BE2C (cell line): ENCODE results near the gene PRKAG1.
A peak's percentile ranks its signal among the peaks of the same experiment; 100 is the strongest.

Source experiments
- DNase-seq: peaks from one replicate; pipeline ENCODE4 v3.0.0-alpha.2; 2020
- H3K27me3 ChIP-seq: fragments of 250-450 bp; sonication (Bioruptor Pico); 2 replicates; pipeline ENCODE4 v1.5.1; 2020; ENCODE audit warnings: mild to moderate bottlenecking
- H3K36me3 ChIP-seq: fragments of 250-450 bp; sonication (Bioruptor Pico); 2 replicates; pipeline ENCODE4 v1.5.1; 2020; ENCODE audit warnings: mild to moderate bottlenecking
- H3K4me1 ChIP-seq: fragments of 250-450 bp; sonication (Bioruptor Pico); 2 replicates; pipeline ENCODE4 v1.5.1; 2020
- H3K4me3 ChIP-seq: 2 replicates; pipeline ENCODE4 v1.5.1; 2011; ENCODE audit warnings: low read depth, low read length
- H3K9me3 ChIP-seq: fragments of 250-450 bp; sonication (Bioruptor Pico); 2 replicates; pipeline ENCODE4 v1.5.1; 2020
- TF ChIP-seq, protein P1 (sequence below): IDR thresholded peaks from 2 replicates; pipeline ENCODE4 v1.5.1; 2012; ENCODE audit warnings: mild to moderate bottlenecking, low read depth, low read length

Gene PRKAG1

DNA sequence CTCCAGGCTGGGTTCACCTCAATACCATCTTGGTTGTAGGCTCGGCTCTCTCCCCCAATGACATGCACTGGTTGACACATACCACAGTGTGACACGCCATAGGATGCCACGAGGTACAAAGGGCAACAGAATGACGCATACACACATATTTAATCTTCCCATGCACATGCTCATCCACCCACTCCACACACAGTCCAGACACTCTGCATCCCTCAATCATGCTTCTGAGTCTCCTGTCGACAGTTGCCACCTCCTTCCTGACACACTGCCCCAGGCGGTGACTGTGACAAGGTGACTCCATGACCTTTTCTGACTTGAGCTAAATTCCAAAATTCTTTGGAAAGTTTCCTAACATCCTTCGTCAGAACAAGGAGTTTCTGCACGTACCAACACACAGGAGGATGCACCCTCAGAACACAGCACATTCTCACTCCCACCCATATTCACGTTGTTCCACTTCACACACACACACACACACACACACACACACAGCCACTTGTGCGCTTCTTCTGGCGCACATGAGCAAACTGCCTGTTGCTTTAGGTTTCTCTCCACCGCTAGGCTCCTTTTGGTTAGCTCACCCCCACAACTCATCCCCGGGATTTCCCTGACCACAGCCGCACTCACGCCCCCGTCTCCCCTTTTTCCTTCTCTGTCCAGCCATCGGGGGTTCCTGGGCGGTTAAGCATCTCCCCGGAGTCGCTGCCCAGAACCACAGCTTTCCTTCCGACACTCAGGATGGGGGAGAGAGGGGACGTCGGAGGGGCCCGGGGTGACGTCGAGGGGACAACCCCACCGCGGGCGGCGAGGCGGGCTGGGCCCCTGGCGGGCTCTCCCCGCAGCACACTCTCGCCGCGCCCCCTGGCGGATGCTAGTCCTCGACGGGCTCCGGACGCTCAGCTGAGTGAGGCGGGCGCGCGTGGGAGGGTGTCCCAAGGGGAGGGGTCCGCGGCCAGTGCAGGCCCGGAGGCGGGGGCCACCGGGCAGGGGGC is 41.0 kb downstream of the PRKAG1 start:
- H3K4me3 ChIP-seq = no peak overlapping the region
- H3K9me3 ChIP-seq = no peaks in the 10 kb centered on the region
- H3K4me1 ChIP-seq = peaks cover 2% of the 10 kb centered on the region; the same call in 1 of the 2 replicates
- peak; percentile 83 for DNase-seq
- peaks cover 79% of the 10 kb centered on the region for H3K27me3 ChIP-seq
- TF ChIP-seq, protein P1, sequence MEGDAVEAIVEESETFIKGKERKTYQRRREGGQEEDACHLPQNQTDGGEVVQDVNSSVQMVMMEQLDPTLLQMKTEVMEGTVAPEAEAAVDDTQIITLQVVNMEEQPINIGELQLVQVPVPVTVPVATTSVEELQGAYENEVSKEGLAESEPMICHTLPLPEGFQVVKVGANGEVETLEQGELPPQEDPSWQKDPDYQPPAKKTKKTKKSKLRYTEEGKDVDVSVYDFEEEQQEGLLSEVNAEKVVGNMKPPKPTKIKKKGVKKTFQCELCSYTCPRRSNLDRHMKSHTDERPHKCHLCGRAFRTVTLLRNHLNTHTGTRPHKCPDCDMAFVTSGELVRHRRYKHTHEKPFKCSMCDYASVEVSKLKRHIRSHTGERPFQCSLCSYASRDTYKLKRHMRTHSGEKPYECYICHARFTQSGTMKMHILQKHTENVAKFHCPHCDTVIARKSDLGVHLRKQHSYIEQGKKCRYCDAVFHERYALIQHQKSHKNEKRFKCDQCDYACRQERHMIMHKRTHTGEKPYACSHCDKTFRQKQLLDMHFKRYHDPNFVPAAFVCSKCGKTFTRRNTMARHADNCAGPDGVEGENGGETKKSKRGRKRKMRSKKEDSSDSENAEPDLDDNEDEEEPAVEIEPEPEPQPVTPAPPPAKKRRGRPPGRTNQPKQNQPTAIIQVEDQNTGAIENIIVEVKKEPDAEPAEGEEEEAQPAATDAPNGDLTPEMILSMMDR = peak; percentile 69
- H3K36me3 ChIP-seq = no peaks in the 10 kb centered on the region

DNA sequence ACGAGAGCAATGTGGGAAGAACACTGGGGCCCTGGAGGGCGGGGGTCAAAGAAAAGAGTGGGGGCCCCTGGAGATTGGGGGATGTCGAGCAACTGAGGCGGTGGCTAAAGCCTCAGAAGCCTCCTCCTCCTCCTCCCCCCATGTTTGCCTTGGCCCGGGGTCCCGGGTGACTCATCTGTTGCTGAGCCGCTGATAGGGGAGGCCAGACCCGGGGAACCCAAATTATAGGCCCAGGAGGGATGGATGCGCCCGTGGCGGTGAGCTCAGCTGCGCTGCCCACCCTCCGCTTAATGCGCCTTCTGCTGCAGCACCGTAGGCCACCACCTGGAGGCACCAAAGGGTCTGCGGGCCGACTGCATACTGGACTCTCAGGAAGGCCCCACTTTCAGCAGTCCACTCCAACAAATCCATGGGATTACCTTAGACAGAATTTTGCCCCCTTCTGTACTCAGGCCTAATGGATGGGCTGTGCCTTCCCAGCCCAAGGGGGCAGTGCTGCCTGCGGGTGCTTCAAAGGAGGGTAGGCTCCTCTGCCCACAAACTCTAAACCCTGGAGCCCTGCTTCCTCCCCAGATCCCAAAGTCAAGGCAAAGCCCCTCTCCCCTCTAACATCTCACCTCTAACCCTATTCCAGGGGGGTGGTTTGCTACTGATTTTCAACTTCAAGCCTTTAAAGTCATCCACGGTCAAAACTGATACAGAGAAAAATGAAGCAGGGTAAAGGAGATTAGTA is 44.5 kb downstream of the PRKAG1 start:
- peaks cover 2% of the 10 kb centered on the region; the same call in 1 of the 2 replicates for H3K4me1 ChIP-seq
- H3K9me3 ChIP-seq = no peaks in the 10 kb centered on the region
- peaks cover 77% of the 10 kb centered on the region for H3K27me3 ChIP-seq
- DNase-seq = peak; percentile 74
- no peak overlapping the region for H3K4me3 ChIP-seq
- TF ChIP-seq, protein P1 = peak; percentile 53
- H3K36me3 ChIP-seq = no peaks in the 10 kb centered on the region

DNA sequence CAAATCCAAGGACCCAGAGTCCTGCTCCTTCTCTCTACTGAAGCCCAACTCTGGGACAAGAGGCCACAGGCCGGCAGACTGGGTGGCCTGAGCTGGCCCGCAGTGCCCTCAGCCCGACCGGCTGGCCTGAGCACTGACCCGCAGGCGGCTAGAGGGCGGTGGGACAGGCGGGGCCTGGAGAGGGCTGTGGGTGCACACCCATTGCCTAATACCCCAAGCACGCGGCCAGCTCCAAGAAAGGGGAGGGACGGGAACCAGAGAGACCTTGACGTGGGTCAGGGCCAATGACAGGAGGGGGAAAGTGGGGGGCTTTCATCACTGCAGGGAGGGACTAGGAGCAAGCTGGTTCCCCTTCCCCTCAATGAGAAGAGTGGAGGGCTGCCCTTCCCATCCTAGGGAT is 45.0 kb downstream of the PRKAG1 start:
- peaks cover under 1% of the 10 kb centered on the region; the same call in 1 of the 2 replicates for H3K4me1 ChIP-seq
- DNase-seq = no peak
- H3K27me3 ChIP-seq = peaks cover 74% of the 10 kb centered on the region
- no peaks in the 10 kb centered on the region for H3K36me3 ChIP-seq
- no peaks in the 10 kb centered on the region for H3K9me3 ChIP-seq
- TF ChIP-seq, protein P1 = no peak
- H3K4me3 ChIP-seq = no peak overlapping the region

DNA sequence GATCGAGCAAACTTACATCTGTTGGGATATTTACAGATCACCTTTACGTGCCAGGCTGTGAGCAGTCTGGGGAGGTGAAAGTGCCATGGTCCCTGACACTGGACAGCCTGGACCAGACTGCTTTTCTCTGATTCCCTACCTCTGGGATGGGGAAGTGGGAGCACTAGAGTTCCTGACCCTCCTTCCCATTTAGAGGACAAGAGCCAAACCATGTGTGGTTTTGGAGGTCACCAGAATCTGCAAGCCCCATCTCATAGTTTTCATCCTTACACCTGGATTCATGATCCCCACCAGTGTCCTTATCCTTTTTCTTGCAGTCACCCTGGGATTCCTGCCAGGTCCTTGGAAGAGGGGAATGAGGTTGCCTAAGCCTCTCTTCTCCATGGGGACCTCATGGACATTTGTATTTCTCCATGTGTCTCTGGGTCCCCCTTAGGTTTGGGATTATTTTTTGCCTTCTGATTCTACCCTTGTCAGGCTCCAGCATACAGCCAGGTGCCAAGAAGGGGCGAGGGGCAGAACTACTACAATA is 45.6 kb downstream of the PRKAG1 start:
- TF ChIP-seq, protein P1 = no peak
- peaks cover 68% of the 10 kb centered on the region for H3K27me3 ChIP-seq
- no peaks in the 10 kb centered on the region for H3K4me1 ChIP-seq
- H3K4me3 ChIP-seq = no peak overlapping the region
- no peak for DNase-seq
- H3K9me3 ChIP-seq = no peaks in the 10 kb centered on the region
- H3K36me3 ChIP-seq = no peaks in the 10 kb centered on the region

DNA sequence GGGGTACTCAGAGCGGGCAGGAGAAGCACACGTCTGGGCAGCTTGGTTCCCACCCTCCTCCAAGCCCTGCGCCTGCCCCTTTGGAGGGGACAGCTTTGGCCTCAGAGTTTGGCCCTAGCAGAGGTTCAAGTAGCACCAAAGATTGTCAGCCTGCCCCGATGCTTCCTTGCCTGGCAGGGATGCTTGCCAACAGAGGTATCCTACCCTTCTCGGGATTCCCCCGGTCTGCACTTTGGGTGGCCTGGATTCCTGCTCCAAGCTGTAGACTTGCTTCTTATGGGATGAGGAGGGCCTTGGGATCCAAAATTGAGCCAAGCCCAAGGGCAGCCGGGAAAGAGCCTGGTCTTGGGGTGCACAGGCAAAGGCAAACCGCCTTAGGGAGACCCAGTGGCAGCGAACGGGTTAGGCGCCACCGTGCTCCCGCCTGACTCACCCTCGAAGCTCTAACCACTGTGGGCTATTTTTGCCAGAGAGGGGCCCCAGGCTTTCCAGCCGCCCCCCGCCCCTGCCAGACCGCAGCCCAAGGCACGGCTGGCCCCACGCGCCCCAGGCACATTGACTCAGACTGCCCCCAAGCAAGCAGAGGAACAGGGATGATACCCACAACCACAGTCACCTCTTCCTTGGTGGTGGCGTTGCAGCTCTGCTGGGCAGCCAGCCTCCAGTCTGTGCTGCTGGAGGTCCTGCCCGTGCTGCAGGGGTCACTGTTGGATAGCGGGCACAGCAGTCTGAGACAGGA is 46.2 kb downstream of the PRKAG1 start:
- DNase-seq = no peak
- no peak overlapping the region for H3K4me3 ChIP-seq
- H3K36me3 ChIP-seq = no peaks in the 10 kb centered on the region
- H3K9me3 ChIP-seq = no peaks in the 10 kb centered on the region
- peaks cover 62% of the 10 kb centered on the region for H3K27me3 ChIP-seq
- TF ChIP-seq, protein P1 = peak; percentile 30; the same call in 1 of the 2 replicates
- no peaks in the 10 kb centered on the region for H3K4me1 ChIP-seq
